ENCODE measurements around the gene CASZ1.

DNA sequence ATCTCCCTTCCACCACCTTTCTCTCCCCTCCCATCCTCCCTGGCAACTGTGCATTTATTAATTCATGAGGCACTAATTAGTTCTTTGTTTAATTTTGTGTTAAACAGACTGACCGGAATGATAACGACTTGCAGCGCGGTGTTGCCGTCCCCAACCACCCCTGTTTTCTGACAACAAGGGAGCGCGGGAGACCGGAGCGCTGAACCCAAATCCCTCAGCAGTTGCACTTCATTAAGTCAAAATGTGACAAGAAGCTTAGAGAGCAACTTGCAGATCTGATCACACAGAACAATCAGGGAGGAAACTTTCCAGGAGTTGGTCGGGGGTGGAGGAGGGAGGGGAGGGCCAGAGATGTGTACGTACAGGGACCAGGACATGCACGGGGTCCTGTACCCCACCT lies 89.2 kb downstream of the CASZ1 start:
- TF ChIP-seq CTCF (IDR thresholded peaks at IDR 0.05) (no peak), POLR2AphosphoS5 (IDR thresholded peaks at IDR 0.05; ENCODE audit: low read depth, low read length) (no peak), SIN3A (IDR thresholded peaks at IDR 0.05; ENCODE audit: borderline replicate concordance, insufficient read depth, low read depth, low read length) (no peak)
- TF ChIP-seq, protein P1, sequence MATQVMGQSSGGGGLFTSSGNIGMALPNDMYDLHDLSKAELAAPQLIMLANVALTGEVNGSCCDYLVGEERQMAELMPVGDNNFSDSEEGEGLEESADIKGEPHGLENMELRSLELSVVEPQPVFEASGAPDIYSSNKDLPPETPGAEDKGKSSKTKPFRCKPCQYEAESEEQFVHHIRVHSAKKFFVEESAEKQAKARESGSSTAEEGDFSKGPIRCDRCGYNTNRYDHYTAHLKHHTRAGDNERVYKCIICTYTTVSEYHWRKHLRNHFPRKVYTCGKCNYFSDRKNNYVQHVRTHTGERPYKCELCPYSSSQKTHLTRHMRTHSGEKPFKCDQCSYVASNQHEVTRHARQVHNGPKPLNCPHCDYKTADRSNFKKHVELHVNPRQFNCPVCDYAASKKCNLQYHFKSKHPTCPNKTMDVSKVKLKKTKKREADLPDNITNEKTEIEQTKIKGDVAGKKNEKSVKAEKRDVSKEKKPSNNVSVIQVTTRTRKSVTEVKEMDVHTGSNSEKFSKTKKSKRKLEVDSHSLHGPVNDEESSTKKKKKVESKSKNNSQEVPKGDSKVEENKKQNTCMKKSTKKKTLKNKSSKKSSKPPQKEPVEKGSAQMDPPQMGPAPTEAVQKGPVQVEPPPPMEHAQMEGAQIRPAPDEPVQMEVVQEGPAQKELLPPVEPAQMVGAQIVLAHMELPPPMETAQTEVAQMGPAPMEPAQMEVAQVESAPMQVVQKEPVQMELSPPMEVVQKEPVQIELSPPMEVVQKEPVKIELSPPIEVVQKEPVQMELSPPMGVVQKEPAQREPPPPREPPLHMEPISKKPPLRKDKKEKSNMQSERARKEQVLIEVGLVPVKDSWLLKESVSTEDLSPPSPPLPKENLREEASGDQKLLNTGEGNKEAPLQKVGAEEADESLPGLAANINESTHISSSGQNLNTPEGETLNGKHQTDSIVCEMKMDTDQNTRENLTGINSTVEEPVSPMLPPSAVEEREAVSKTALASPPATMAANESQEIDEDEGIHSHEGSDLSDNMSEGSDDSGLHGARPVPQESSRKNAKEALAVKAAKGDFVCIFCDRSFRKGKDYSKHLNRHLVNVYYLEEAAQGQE (IDR thresholded peaks at IDR 0.05; ENCODE audit: insufficient read depth in 1 of 2, low read depth in 2 of 2, low read length in 1 of 2) = no peak

Measured in Panc1 (cell line).